ENCODE measurements around the gene ENTHD1. TPM values are rescaled to one million over a fixed set of nuclear protein-coding genes. Genes with fewer than 3 reads are reported as not detected.

ENTHD1 gene
- not detected for total RNA-seq
- total RNA-seq, result 0.23 to 0.81 reads per million in 2 donors

- no peak within 1 kb of the TSS for H3K27ac Mint-ChIP-seq
- ATAC-seq (no peak), DNase-seq (no peak)
- no peak within 1 kb of the TSS for H3K4me3 Mint-ChIP-seq
- H3K36me3 Mint-ChIP-seq (ENCODE audit: low read depth), result no peaks in the 10 kb centered on the region
- H3K27me3 Mint-ChIP-seq, result no peaks in the 10 kb centered on the region
- no peaks in the 10 kb centered on the region for H3K9me3 ChIP-seq (ENCODE audit: control insufficient read depth, low read length, poor library complexity, severe bottlenecking)
- peaks cover 7% of the 10 kb centered on the region for H3K4me1 Mint-ChIP-seq
Measured at GRCh38 chr22:39893526-39893925, at the start of gene ENTHD1. TSS of gene ENTHD1 (minus strand) at chr22:39893760. CDS start at chr22:39887748, 6,012 bp downstream.

- Mint-ChIP-seq H3K27ac (no peak overlapping the region), H3K4me1 (peaks cover 62% of the 10 kb centered on the region), H3K36me3 (ENCODE audit: low read depth) (no peaks in the 10 kb centered on the region), H3K4me3 (peak overlapping the region; percentile 65), H3K27me3 (no peaks in the 10 kb centered on the region)
- DNase-seq, result no peak
- no peaks in the 10 kb centered on the region for H3K9me3 ChIP-seq (ENCODE audit: control insufficient read depth, low read length, poor library complexity, severe bottlenecking)
- no peak for ATAC-seq
Measured at GRCh38 chr22:39943337-39943736, 49.8 kb upstream of the ENTHD1 start.

GRCh38 chr22:39942439-39943230 is 49.1 kb upstream of the ENTHD1 start:
- Mint-ChIP-seq H3K27ac (no peak overlapping the region), H3K4me1 (peaks cover 69% of the 10 kb centered on the region), H3K36me3 (ENCODE audit: low read depth) (no peaks in the 10 kb centered on the region), H3K27me3 (no peaks in the 10 kb centered on the region), H3K4me3 (peak overlapping the region; percentile 65)
- H3K9me3 ChIP-seq (ENCODE audit: control insufficient read depth, low read length, poor library complexity, severe bottlenecking), result no peaks in the 10 kb centered on the region
- DNase-seq (no peak), ATAC-seq (peak; percentile 18)

- H3K36me3 Mint-ChIP-seq (ENCODE audit: low read depth), result no peaks in the 10 kb centered on the region
- no peak for DNase-seq
- no peaks in the 10 kb centered on the region for H3K27me3 Mint-ChIP-seq
- H3K9me3 ChIP-seq (ENCODE audit: control insufficient read depth, low read length, poor library complexity, severe bottlenecking), result no peaks in the 10 kb centered on the region
- peaks cover 75% of the 10 kb centered on the region for H3K4me1 Mint-ChIP-seq
- ATAC-seq, result no peak
- H3K27ac Mint-ChIP-seq, result no peak overlapping the region
- no peak overlapping the region for H3K4me3 Mint-ChIP-seq
Measured at GRCh38 chr22:39941601-39942000, 48.0 kb upstream of the ENTHD1 start.

GRCh38 chr22:39940757-39941305 is 47.3 kb upstream of the ENTHD1 start:
- Mint-ChIP-seq H3K4me1 (peaks cover 82% of the 10 kb centered on the region), H3K27ac (no peak overlapping the region), H3K27me3 (no peaks in the 10 kb centered on the region), H3K36me3 (ENCODE audit: low read depth) (peaks cover 3% of the 10 kb centered on the region), H3K4me3 (peak overlapping the region; percentile 52)
- DNase-seq, result no peak
- H3K9me3 ChIP-seq (ENCODE audit: control insufficient read depth, low read length, poor library complexity, severe bottlenecking), result no peaks in the 10 kb centered on the region
- ATAC-seq, result peak; percentile 72

GRCh38 chr22:39939830-39940229 is 46.3 kb upstream of the ENTHD1 start:
- H3K9me3 ChIP-seq (ENCODE audit: control insufficient read depth, low read length, poor library complexity, severe bottlenecking), result no peaks in the 10 kb centered on the region
- H3K4me3 Mint-ChIP-seq, result no peak overlapping the region
- H3K27ac Mint-ChIP-seq, result no peak overlapping the region
- no peak for ATAC-seq
- no peaks in the 10 kb centered on the region for H3K27me3 Mint-ChIP-seq
- H3K36me3 Mint-ChIP-seq (ENCODE audit: low read depth), result peaks cover 8% of the 10 kb centered on the region
- DNase-seq, result no peak
- H3K4me1 Mint-ChIP-seq, result peaks cover 85% of the 10 kb centered on the region

- peak; percentile 12 for ATAC-seq
- peaks cover 8% of the 10 kb centered on the region for H3K36me3 Mint-ChIP-seq (ENCODE audit: low read depth)
- no peak overlapping the region for H3K27ac Mint-ChIP-seq
- H3K27me3 Mint-ChIP-seq, result no peaks in the 10 kb centered on the region
- no peaks in the 10 kb centered on the region for H3K9me3 ChIP-seq (ENCODE audit: control insufficient read depth, low read length, poor library complexity, severe bottlenecking)
- H3K4me3 Mint-ChIP-seq, result peak overlapping the region; percentile 75
- peak in 1 of 3 donors; percentile 23 for DNase-seq
- peaks cover 84% of the 10 kb centered on the region for H3K4me1 Mint-ChIP-seq
Measured at GRCh38 chr22:39938509-39939111, 45.0 kb upstream of the ENTHD1 start.

GRCh38 chr22:39937906-39938305 is 44.3 kb upstream of the ENTHD1 start:
- peaks cover 11% of the 10 kb centered on the region for H3K36me3 Mint-ChIP-seq (ENCODE audit: low read depth)
- no peaks in the 10 kb centered on the region for H3K27me3 Mint-ChIP-seq
- H3K4me1 Mint-ChIP-seq, result peaks cover 85% of the 10 kb centered on the region
- DNase-seq (peak in 1 of 3 donors; percentile 25), ATAC-seq (peak; percentile 72)
- H3K27ac Mint-ChIP-seq, result no peak overlapping the region
- H3K4me3 Mint-ChIP-seq, result peak overlapping the region; percentile 75
- H3K9me3 ChIP-seq (ENCODE audit: control insufficient read depth, low read length, poor library complexity, severe bottlenecking), result no peaks in the 10 kb centered on the region

GRCh38 chr22:39936523-39937145 is 43.1 kb upstream of the ENTHD1 start:
- DNase-seq, result no peak
- no peaks in the 10 kb centered on the region for H3K9me3 ChIP-seq (ENCODE audit: control insufficient read depth, low read length, poor library complexity, severe bottlenecking)
- Mint-ChIP-seq H3K27ac (no peak overlapping the region), H3K36me3 (ENCODE audit: low read depth) (peaks cover 13% of the 10 kb centered on the region), H3K4me1 (peaks cover 78% of the 10 kb centered on the region), H3K27me3 (no peaks in the 10 kb centered on the region), H3K4me3 (peak overlapping the region; percentile 94)
- ATAC-seq, result no peak

GRCh38 chr22:39935612-39936011 is 42.1 kb upstream of the ENTHD1 start:
- no peak overlapping the region for H3K27ac Mint-ChIP-seq
- ATAC-seq (no peak), DNase-seq (no peak)
- peaks cover 13% of the 10 kb centered on the region for H3K36me3 Mint-ChIP-seq (ENCODE audit: low read depth)
- peaks cover 71% of the 10 kb centered on the region for H3K4me1 Mint-ChIP-seq
- no peaks in the 10 kb centered on the region for H3K9me3 ChIP-seq (ENCODE audit: control insufficient read depth, low read length, poor library complexity, severe bottlenecking)
- H3K27me3 Mint-ChIP-seq, result no peaks in the 10 kb centered on the region
- H3K4me3 Mint-ChIP-seq, result peak overlapping the region; percentile 94

- H3K9me3 ChIP-seq (ENCODE audit: control insufficient read depth, low read length, poor library complexity, severe bottlenecking), result no peaks in the 10 kb centered on the region
- Mint-ChIP-seq H3K27me3 (no peaks in the 10 kb centered on the region), H3K4me1 (peaks cover 66% of the 10 kb centered on the region), H3K4me3 (peak overlapping the region; percentile 94), H3K27ac (no peak overlapping the region), H3K36me3 (ENCODE audit: low read depth) (peaks cover 13% of the 10 kb centered on the region)
- DNase-seq (no peak), ATAC-seq (no peak)
Measured at GRCh38 chr22:39935116-39935515, 41.6 kb upstream of the ENTHD1 start.

- Mint-ChIP-seq H3K27me3 (no peaks in the 10 kb centered on the region), H3K27ac (no peak overlapping the region), H3K4me1 (peaks cover 58% of the 10 kb centered on the region), H3K4me3 (peak overlapping the region; percentile 94), H3K36me3 (ENCODE audit: low read depth) (peaks cover 13% of the 10 kb centered on the region)
- DNase-seq (no peak), ATAC-seq (no peak)
- H3K9me3 ChIP-seq (ENCODE audit: control insufficient read depth, low read length, poor library complexity, severe bottlenecking), result no peaks in the 10 kb centered on the region
Measured at GRCh38 chr22:39933741-39934140, 40.2 kb upstream of the ENTHD1 start.
